HG03064 (cell line): ENCODE data around the gene SNAP91.
"Not testable (repeated sequence)": the region's sequence is repeated elsewhere in the genome, so short reads cannot be mapped to it uniquely, and the experiment has no call there.

Experiments
- ATAC-seq: cut with Tn5 transposase; IDR thresholded peaks from one replicate; pipeline ENCODE4 v1.9.1; 2021; ENCODE audit warnings: low read depth; ENCODE audit not compliant: unreplicated experiment

Gene SNAP91

GRCh38 chr6:83550482-83550881, 158.4 kb downstream of the SNAP91 start:
- not testable (repeated sequence) for ATAC-seq

- ATAC-seq: no peak
Measured at GRCh38 chr6:83546636-83547035, 162.3 kb downstream of the SNAP91 start.

- ATAC-seq: no peak
Measured at GRCh38 chr6:83539678-83540077, 169.2 kb downstream of the SNAP91 start.

GRCh38 chr6:83536647-83537589, 172.0 kb downstream of the SNAP91 start:
- ATAC-seq: no peak

GRCh38 chr6:83536034-83536646, 172.8 kb downstream of the SNAP91 start:
- no peak for ATAC-seq

GRCh38 chr6:83518816-83519480, 190.0 kb downstream of the SNAP91 start:
- no peak for ATAC-seq

GRCh38 chr6:83517500-83517899, 191.4 kb downstream of the SNAP91 start:
- ATAC-seq: no peak

- ATAC-seq: no peak
Measured at GRCh38 chr6:83514866-83515466, 193.9 kb downstream of the SNAP91 start.

GRCh38 chr6:83514466-83514865, 194.4 kb downstream of the SNAP91 start:
- no peak for ATAC-seq

- no peak for ATAC-seq
Measured at GRCh38 chr6:83511901-83512681, 196.8 kb downstream of the SNAP91 start, which contains the start of gene PRSS35. PRSS35 (plus strand) TSS chr6:83512534; CDS start chr6:83523442, 10,908 bp downstream.

GRCh38 chr6:83511266-83511665, 197.6 kb downstream of the SNAP91 start:
- no peak for ATAC-seq

- ATAC-seq: no peak
Measured at GRCh38 chr6:83510791-83511190, 198.1 kb downstream of the SNAP91 start.

- ATAC-seq: no peak
Measured at GRCh38 chr6:83509441-83509840, 199.5 kb downstream of the SNAP91 start.

- ATAC-seq: no peak
Measured at GRCh38 chr6:83505356-83505755, 203.5 kb downstream of the SNAP91 start.
